ENCODE data around the gene IQGAP2.

- TF ChIP-seq CTCF (IDR thresholded peaks at IDR 0.05) (no peak), REST (IDR thresholded peaks at IDR 0.05; ENCODE audit: insufficient read depth in 1 of 2, low read depth in 2 of 2, low read length in 1 of 2) (no peak), POLR2AphosphoS5 (IDR thresholded peaks at IDR 0.05; ENCODE audit: low read depth, low read length) (no peak), TCF7L2 (IDR thresholded peaks at IDR 0.05; ENCODE audit: low read depth, low read length) (no peak)
Observed at GRCh38 chr5:76475385-76475784, 72.3 kb downstream of the IQGAP2 start.
